ENCODE data around the gene DUSP6.

DUSP6 gene, protein sequence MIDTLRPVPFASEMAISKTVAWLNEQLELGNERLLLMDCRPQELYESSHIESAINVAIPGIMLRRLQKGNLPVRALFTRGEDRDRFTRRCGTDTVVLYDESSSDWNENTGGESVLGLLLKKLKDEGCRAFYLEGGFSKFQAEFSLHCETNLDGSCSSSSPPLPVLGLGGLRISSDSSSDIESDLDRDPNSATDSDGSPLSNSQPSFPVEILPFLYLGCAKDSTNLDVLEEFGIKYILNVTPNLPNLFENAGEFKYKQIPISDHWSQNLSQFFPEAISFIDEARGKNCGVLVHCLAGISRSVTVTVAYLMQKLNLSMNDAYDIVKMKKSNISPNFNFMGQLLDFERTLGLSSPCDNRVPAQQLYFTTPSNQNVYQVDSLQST

DNA sequence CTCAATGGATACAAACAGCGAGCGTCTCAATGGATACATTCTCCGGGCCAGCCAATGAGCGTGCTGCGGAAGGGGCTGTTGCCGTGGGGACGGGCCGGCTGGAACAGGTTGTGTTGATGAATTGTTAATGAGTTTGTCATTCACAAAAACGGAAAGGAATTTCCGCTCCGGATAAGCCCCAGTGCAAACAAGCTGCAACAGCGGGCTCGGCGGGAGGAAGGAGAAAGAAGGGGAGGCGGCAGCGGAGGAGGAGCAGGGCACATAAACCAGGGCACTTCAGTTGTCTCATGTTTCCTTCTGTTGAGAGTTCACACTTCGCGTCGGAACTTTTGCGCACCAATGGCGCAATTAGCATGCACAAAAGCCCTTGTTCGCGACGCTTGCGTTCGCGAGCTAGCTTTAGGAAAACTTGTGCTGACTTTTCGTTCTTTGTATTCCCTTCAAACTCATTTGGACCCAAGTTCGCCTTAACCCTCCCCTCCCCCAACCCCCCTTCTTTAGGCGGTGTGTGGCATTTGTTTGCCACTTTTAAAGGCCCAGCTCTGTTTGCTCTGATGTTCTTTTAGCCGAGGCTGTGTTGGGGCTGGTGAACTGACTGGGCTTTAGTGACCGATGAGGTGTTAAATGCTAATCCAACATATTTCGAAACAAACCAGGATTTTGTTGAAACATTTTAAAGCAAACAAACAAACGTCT, at the start of gene DUSP6:
TSS of gene DUSP6 (minus strand) at position 10 of the 696 bp plus-strand sequence. CDS start 462 bp downstream, outside the sequence.
- peak; percentile 96 for DNase-seq

DNA sequence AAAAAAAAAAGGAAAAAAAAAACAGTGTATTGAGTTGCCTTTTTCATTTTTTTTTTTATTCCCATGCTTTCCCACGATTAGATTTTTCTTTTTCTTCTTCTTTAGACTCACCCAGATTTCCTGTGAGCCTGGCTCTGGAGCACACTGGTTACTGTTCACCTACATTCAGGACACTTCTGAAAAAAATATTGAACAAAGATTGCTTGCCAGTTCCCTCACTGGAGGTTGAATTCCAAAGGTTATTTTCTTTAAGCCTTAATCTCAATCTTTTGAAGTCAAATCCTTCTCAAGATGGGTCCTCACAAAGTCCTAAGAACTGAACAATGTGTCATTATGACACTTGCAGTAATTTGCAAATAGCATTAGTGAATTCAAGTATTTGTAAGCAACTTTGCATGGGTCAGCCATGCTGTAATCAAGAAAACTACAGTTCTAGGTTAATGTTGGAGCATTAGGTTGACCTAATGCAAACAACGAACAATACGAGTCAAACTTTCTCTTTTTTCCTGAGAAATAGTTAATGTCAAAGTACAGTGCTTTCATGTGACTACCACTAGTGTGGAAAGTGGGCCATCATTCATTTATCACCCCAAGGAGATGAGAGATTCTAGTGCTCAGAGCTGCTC, 49.2 kb upstream of the DUSP6 start:
- no peak for DNase-seq

DNA sequence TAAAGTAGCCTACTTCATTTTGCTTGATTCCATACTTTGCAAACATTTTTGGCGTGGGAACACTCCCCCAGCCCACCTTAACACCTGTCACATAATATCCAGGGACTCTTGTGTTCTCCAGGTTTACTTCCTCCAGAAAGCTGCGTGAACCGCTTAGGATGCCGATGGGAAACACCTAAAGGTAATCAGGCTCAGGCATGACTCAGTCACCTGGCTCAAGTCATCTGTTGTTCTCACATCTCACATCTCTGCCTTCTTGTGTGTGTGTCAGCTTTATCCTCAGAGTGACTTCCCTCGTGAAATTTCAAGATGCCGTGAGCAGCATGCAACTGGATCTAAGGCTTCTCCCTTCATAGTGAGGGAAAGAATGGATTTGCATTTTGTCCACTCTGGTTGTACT, 48.1 kb upstream of the DUSP6 start:
- no peak for DNase-seq

DNA sequence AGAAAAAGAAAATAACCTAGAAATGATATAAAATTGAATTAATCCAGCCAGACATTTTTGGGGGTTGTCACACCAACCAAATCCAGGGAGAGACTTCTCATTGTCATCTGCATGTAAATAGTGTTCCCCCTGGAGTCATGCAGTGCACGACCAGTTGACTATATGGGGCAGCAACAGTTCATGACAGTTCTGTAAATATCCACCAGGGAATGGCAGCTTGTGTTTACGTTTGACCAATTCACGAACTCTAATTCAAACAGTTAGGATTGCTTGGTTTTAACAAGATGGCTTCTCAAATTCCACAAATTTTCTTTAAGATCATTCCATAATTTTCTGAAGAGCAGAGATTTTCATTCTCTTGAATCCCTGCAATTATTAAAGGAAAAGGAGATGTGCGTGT, 43.4 kb upstream of the DUSP6 start:
- no peak for DNase-seq

DNA sequence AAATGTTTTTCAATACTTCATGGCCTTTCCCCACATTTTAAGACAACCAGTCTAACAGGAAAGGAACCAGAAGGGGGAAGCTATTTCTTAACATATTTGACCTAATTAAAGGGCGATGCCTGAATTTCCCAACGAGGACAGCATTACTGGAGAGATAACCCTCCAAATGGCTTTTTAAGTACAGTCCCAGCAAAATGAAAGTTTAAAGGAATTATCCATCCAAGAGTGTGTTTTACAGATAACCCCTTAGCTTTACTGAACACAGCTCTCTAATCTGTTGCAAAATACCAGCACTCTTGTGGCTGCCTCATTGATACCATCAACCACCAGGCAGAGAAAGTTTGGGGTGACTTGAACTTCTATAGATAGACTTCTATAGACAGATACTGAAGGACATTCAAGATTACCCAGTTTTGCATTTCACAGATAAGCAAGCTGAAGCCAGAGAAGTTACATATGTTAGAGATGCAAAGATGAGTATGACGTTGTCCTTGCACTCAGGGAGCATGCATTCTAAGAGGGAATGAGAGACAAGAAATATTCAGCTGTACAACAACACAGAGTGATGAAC, 41.3 kb upstream of the DUSP6 start:
- peak; percentile 97 for DNase-seq

DNA sequence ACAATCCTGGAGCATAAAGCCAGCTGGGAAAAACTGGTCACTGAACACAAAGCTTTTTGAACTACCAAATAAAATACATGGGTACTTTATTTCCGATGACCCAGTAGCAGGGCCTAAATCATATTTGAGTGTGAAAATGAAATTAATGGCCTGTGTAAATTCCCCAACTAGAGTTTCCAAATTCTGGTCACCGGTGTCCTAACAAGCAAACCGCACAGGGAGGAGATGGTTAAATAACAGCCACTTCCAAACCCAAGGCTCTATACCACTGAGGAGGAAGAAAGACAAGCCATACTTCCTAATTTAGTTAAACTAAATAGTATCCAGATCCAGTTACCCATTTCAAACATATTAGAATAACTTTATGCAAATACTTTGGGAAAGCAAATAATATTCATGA, 40.1 kb upstream of the DUSP6 start:
- no peak for DNase-seq

DNA sequence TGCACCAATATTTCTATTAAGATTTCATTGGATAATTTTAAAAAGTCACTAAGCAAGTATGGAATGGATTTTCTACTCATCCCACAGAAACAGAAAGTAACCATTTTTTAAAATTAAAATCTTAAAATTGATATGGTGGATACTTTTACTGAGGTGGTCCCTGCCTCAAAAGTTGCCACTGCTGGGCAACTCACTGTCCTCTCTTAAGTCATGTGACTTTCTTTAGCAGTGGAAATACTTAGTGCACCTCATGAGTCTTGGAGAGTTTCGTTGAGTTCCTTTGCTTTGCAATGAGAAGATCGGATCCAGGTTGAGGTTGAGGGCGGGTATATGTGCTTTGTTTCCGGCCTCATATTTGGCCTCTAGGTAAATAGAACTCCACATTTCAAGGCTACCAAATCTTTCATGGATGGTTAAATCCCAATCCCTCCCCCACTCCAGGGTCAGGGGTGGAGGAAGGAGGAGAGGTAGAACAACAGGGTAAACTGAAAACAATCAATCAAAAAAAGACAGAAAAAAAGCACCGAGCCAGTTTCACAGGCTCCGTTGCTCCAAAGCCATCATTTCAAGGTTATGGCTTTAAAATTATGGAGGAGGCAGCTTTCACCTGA, 39.5 kb upstream of the DUSP6 start:
- DNase-seq, result no peak

DNA sequence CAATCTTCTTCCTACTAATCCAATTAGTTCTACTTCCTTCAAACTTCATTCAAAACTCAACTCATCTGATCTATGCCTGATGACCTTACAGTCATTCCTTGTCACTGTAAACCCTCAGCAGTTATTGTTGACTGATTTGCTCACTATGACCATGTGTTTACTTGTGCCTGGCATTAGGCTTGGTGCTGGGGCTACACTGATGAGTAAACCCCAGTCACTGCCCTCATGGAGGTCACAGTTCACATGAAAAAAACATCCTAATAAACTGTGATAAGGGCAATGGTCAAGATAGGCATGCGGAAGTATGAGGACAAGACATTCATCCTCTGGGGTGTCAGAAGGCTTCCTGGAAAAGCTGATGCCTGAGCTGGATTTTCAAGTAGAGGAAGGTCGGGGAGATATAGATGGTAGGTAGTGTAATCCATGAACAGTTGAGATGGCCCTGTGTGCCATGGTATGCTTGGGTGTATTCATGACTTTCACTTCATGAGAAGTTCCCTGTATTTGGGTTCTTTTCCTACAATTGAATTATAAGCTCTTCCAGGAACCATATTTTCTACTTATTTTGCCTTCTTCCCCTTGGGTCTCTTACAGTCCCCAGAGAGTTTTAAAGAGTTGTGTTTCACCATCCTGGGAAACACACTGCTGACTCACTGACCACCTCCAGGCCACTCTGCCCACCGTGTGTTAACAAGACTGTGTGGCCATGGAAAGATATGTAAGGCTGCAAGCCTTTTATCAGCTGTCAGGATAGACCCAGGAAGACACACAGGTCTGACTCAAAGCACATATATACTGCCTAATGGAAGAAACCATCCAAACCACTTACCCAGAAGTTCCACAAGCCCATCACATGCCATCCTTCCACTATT, 38.7 kb upstream of the DUSP6 start:
- DNase-seq, result peak; percentile 82

DNA sequence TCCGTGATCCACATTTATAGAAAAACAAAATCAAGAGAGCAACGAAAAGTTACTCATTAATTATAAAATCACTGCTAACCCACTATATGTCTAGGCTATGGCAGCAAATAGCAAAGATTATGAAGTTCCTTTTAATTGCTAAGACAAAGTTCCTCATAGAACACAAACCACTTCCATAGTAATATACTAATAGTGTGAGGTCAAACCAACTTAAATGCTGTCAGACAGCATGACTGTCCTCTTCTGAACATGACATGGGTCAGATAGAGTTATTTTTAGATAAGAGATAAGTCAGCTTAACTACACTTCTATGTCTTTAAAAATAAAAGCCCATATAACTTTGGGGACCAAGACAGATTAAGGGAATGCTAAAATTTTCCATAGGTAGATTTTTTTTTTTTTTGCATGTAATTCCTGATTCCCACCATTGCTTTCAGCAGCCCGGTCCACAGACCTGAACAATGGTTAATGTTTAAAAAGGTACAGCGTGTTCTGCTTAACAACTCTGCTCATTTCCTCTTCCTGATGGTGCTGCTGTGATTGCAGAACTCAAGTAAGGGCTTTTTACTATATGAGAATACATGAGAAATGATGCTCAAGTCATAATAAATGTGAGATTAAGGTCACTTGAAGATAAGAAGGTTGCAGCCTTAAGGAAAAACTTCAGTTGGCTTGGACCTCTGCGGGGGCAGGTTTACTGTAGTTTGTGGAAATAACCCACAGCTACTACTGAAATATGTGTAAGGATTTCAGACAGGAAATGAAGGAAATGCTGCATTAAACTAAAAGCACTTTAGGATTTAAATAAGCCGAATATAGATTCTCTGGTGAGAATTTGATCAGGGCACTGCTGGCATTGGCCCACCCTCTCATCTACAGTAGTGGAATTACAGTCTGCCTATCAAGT, 37.7 kb upstream of the DUSP6 start:
- no peak for DNase-seq

DNA sequence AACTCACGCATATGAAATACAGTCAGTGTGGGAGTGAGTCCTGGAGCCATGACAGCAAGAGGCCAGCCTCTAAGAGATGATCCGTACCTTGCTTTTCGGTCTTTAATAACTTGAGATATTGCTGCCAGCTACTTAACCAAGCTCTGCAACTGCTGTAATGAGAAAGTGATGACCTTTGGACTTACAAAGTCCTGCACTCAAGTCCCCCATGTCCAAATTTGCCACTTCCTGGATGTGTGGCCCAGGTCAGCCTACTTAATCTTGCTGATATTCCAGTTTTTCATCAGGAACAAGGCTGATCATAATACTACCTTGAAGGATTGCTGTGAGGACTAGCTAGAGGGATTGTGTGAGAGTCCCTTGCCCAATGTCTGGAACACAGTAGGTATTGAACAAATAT, 33.8 kb upstream of the DUSP6 start:
- DNase-seq, result no peak

DNA sequence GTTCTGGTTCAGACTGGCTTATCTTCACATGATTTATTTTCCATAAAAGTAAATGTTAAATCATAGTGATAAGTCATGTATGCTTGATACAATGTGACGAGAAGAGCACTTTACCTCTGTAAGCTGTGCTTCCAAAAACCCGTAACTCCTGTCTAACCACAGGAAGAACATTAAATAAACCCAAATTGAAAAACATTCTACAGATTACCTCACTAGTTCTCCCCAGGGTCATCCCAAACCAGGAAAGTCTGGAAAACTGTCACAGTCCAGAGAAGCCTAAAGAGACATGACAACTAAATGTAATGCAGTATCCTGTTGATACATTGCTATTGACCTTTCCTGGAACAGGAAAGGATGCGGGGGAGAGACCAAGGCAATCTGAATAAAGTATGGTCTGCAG, 32.5 kb upstream of the DUSP6 start:
- DNase-seq, result no peak

DNA sequence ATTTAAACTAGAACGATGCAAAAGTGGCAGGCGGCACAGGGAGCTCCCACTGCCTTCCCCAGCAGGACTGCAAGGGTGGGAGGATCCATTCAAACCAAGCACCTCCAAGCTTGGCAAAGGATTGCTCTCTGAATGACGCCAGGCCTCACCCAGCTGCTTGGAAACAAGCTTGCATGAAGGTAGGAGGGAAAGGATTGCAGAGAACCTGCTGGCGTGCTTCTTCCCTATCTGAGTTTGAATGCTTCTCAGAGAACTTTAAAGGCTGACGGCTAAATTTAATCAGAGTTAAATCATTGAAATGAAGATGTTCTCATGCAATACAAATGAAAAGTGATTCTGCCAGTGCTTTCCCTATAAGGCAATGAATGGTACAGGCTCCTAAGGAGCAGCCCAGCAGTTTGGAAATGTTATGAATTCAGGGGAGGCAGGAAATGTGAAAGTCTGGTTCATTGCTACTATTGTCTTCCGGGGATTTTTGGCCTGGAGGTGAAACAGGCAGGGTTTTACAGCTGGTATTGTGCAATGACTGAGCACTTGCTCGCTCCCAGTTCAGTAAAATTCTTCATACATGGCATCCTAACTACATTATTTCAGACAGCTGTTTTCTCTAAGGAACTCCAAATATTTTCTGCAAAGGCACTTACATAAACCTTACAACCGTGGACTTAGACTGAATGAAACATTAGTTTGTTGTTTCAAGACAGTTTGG, 31.9 kb upstream of the DUSP6 start:
- no peak for DNase-seq

DNA sequence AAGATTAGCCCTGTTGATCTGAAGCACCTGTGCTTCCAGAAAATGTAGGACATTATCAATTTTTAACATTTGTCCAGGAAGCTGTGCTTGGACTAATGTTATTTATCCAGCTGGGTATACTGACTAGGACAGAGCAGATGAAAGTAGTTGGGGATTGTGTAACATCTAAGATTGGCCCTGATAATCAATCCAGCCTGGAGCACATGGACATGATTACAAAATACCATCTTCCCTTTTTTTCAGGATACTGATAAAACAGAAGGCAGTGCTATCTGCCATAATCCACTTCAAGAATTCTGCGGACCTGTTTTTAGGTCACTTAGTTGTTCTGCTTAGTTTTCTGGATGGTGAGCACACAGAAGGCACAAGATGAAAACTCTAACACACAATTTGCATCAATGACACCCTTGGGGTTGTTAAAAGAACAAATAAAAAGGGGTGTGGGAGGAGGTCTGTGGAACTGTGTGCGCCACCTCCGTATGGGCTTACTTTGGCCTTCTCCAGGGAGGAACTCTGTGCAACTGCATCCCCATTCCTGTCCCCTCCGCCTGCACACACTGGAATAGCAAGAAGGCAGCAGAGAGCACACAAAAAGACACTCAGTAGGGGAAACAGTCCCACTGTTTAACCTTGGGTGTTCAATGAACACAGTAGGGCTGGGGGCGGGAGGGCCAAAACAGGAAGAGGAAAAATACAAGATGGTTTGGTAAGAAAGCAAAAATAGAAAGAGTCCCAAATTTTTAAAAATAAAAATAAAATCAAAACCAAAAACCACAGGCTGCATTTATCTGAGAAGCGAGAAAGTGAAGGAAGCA, 31.1 kb upstream of the DUSP6 start:
- DNase-seq, result peak; percentile 28

DNA sequence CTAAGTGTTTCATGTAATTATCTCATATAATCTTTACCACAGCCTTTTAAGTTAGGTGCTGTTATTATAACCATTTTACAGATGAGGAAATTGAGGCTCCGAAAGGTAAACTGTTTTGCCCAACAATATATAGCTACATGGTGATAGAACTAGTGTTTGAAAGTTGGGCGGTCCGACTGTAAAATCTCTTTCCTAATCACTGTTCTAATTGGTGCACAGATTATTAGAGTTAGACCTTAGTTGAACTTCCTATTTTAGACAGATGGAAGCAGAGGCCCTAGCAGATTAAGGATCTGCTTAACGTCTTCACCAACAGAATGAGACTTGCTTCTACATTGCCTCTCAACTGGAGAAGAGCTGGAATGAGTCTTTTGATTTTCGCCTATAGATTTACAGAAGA, 30.0 kb upstream of the DUSP6 start:
- no peak for DNase-seq

DNA sequence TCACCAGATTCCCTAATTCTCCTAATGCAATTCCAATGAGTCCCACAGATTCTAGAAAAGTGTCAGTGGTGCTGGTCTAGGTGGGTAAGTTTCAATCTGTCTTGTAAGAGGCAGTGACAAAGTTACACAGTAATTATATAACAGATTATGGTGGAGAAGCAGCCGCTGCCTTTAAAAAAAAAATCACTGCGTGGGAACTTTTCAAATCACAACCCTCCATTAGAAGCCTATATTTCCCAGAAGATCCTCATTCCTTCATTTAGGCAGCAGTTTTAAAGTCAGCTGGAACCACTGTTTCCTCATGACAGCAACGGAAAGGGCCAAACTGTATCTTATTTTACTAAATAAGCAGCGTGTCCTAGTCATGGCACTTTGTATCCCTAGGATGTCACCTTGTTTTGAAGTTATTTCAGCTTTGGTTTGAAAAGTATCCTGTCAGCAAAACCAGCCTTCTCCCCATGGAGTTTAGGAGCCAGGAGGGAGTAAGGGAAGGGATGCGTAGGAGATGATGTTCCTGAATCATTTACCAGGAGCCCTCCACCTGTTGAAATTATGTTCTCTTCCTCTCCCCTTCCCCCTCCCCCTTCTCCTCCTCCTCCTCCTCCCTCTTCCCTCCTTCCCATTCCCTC, 27.7 kb upstream of the DUSP6 start:
- DNase-seq, result no peak

DNA sequence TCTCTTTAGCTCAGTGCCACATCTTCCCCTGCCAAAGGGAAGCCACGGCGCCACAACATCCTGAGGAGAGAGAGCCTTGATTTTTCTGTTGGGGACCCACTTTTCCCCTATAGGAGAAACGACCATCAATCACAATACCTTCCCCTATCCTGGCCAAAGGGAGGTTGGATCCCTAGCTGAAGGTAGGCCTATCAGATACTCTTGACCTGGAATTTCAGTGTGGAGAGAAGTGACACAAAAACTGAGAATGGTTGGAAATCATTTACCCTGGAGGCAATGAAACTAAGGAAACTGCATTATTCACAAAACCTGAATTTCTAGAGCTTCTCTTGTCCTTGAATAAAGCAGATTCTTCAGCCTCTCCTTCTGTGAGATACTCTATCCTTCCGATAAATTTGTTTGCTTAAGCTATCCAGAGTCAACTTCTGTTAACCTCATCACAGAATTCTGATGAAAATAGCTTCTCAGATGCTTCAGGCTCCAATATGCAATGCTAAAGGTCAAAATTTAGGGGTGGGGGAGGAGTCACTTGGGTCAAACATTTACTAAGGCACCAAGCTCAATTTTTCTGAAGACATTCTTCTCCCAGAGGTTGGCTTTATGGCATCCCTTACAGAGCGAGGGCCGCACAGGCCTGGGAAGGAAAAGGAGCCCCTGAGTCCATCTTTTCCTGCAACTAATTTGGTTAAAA, 27.0 kb upstream of the DUSP6 start:
- no peak for DNase-seq

DNA sequence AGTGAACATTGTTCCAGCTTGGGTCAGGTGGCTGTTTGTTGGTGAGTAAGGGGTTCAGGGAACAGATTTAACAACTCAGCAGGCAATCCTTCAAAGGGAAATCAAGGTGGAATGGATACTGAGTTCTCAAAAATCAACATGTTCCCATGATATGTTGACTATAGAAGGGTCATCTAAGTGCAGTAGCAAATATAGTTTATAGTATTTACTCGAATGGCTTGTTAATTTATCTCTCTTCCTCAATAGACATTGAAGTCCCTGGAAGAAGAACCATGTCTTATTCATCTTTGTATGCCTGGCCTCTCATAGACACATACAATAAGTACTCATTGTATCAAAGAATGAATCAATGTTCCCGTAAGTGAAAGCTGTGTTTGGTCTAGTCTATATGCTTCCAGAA, 24.5 kb upstream of the DUSP6 start:
- no peak for DNase-seq

DNA sequence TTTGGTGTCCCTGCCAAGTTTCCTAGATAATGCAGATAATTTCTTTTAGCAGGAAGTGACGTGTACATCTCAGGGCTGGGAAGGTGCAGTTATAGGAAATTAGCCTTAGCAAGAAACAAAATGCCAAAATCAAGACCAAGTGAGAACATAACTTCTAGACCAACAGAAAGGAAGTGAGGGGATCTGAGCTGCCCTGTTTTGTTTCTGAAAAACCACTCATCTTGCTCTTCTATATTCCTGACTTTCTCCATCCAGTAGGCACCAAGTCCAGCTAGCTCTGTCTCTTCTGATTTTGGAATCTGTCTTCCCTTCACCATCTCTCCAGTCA, 23.9 kb upstream of the DUSP6 start:
- DNase-seq, result no peak
